Activated CD4-positive, alpha-beta T cell treated with anti-CD3 and anti-CD28 coated beads, Interleukin-2, amount 50 U/mL, for 48 hours (primary cell): ENCODE measurements around the gene ASIC2.
"Not testable (repeated sequence)": the region's sequence is repeated elsewhere in the genome, so short reads cannot be mapped to it uniquely, and the experiment has no call there.

Experiments
- DNase-seq, 2 experiments: peaks; one replicate each; pipeline ENCODE4 v3.0.0-alpha.2; 2020

Gene ASIC2

DNA sequence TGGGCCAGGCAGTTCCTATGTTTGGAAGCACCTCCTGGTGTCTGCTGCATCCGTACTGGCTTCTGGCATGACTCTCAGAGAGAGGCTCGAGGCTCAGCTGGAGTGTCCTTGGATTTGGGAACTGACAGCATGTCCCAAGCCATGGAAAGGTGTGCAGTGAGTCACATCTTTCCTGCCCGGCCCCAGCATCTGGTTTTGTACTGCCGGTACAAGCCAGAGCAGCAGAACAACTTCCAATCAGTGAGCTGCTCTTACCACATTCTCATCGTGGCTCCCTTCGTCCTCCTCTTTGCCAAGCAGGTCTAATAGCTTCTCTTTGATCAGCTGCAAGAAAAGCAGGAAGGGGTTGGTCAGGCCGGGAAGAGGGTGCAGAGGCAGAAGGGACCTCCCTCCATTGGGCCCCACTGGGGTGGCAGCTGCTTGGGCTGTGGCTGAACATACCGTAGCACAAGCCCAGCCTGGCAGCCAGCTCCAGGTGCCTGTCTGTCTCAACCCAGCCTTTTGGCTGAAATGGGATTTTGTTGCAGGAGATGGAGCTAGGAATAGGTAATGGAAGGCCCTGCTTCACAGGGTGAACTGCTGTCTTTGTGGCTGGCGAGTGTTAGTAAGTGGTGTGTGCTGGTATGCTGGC lies 277.3 kb downstream of the ASIC2 start:
- no peak for DNase-seq

- no peak for DNase-seq
Measured at GRCh38 chr17:33014751-33015150, 278.3 kb downstream of the ASIC2 start.

DNA sequence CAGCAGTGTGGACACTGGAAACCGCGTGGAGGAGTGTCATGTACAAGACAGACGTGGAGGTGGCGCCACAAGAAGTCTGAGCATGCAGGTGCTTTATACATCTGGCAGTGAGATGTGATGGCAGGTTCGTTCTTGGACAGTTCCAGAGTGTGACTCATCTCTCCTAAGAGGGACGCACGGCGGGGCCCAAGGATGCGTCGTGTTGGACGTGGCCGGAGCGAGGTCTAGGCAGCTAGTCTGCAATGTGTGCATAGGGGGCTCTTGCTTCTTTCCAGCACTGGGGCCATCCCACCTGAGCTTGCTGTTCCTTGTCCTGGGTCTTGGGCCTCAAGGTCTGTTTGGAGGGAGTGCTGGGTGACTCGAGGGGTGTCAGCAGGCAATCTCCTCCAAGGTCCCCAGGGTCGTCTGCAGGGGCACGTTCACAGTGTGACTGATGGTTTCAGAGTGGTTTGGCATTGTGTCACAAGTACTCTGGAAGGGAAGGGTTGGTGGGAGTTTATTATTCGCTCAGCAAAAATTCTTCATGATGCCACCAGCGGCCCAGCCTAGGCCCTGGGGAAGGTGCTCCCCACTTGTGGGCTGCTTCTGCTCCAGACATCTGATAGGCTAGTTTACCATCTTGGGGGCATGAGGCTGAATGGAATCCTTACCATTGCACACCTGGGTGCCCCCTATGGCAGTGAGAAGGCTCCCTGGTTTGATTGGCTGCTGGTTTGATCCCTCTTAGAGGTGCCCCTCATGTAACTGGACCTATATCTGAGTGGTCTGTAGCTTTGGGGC lies 279.3 kb downstream of the ASIC2 start:
- no peak for DNase-seq

GRCh38 chr17:33012522-33013033 lies 280.5 kb downstream of the ASIC2 start:
- DNase-seq, result no peak

- DNase-seq, result no peak
Measured at GRCh38 chr17:33009636-33010035, 283.5 kb downstream of the ASIC2 start.

DNA sequence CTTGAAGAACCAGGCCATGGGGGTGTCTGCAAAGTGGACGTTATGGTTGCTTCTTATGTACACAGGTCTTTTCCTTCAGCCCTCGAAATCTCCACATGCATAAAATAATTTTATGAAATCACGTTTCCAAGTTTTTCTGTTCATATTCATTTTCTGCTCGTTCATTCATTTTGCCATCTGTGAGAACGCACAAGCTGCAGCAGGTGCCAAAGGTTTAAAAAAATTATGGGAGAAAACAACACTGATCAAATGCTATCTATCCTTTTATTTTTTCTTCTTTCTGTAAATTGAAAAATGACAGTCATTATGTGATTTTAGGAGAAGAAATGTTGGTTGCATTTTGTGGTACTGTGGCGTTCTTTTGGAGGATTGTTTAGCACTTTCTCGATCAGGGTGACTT lies 285.9 kb downstream of the ASIC2 start:
- DNase-seq, result no peak

GRCh38 chr17:33002246-33002645 lies 290.8 kb downstream of the ASIC2 start:
- no peak for DNase-seq

DNA sequence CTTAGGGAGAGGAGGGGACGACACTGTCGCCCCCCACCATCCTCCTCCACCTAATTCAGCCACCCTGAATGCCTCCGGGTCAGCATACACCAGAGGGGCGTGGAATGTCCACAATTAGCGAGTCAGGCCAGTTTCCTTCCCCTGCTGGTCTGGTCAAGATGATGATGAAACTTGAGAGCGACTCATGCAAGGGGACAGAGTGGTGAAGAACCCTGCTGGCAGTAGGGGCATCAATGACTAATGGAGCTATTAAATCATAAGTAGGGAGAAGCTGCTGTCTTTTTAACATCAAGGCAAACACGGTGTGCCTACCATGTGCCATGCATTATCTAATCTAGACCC lies 294.2 kb downstream of the ASIC2 start:
- no peak for DNase-seq

- DNase-seq, result peak; percentile 83 to 86
Measured at GRCh38 chr17:32998111-32998886, 294.8 kb downstream of the ASIC2 start.

DNA sequence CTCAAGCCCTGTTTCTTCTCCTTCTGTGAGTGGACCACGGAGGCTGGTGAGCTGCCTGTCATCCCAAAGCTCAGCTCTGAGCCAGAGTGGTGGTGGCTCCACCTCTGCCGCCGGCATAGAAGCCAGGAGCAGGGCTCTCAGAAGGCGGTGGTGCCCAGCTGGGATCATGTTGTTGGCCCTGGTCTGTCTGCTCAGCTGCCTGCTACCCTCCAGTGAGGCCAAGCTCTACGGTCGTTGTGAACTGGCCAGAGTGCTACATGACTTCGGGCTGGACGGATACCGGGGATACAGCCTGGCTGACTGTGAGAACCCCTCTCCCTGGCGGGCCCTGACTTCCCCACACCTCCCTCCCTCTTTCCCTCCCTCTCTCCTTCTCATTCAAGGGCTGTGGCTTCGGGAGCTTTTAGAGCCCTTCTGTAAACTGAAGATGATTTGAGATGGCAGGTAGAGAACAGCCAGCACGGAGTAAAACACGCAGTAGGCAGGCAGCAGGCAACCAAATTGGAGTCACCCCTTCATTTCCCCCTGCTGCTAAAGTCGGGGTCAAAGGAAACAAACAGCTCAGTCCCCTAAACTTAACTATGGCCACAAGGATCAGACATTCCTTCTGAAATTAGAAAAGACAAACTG lies 297.6 kb downstream of the ASIC2 start:
- DNase-seq, result no peak

- no peak for DNase-seq
Measured at GRCh38 chr17:32993977-32994376, 299.1 kb downstream of the ASIC2 start.

- DNase-seq, result no peak
Measured at GRCh38 chr17:32992321-32993033, 300.6 kb downstream of the ASIC2 start.

GRCh38 chr17:32988481-32989101 lies 304.5 kb downstream of the ASIC2 start:
- DNase-seq, result no peak

DNA sequence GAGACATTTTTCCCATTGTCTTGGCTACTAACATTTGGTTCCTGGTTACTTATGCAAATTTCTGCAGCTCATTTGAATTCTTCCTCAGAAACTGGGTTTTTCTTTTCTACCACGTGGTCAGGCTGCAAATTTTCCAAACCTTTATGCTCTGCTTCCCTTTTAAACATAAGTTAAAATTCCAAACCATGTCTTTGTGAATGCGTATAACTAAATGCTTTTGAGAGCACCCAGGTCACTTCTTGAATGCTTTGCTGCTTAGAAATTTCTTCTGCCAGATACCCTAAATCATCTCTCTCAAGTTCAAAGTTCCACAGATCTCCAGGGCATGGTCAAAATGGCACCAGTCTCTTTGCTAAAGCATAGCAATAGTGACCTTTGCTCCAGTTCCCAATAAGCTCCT lies 305.2 kb downstream of the ASIC2 start:
- not testable (repeated sequence) for DNase-seq

- DNase-seq, result not testable (repeated sequence)
Measured at GRCh38 chr17:32987453-32987805, 305.7 kb downstream of the ASIC2 start.

DNA sequence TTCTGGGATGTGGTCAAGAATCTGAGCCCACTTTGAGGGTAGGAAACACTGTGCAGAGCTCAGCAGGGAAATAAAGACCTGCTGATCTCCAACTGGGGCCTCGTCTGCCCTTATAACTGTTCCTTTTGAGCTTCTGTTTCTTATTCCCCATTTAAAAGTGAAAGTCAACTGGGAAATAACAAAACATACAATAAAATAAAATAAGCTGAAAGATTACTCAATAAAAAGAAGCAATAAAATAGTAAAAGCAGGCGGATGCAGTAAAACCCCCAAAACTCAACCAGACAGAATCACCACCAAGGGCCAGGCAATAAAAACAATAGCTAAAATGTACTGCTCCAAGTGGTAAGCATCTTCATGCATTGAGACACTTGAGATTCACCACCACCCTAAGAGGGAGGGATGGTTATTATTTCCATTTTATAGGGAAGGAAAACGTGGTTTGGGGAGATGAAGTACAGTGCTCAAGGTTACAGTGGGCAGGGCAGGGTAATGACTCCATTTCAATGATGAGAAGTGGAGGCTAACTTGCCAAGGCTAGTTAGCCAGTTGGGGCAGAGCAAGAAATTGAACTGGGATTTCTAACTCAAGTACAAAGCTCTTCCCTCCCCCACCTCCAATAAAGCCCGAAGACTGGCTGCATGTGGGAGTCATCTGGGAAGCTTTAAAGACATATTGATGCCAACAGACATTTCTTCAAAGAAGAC lies 307.9 kb downstream of the ASIC2 start:
- no peak for DNase-seq

DNA sequence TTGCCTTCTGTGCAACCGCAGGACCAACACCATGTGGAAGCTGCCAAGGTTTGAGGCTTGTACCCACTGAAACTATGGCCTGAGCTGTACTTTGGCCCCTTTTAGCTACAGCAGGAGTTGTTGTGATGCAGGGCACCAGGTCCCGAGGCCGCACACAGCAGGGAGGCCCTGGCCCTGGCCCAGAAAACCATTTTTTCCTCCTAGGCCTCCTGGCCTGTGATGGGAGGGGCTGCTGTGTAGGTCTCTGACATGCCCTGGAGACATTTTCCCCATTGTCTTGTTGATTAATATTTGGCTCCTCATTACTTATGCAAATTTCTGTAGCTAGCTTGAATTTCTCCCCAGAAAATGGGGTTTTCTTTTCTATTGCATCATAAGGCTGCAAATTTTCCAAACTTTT lies 311.5 kb downstream of the ASIC2 start:
- not testable (repeated sequence) for DNase-seq

DNA sequence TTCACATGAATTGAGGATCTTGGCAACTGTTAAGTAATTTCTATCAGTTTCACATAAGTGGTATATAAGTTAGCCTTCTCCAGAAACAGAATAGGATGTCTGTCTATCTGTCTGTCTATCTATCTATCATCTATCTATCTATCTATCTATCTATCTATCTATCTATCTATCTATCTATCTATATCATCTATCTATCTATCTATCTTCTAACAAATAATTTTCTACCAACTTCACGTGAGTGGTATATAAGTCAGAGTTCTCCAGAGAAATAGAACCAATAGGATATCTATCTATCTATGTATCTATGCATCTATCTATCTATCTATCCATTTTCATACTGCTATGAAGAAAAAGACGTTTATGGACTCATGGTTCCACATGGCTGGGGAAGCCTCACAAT lies 312.9 kb downstream of the ASIC2 start:
- DNase-seq, result no peak

DNA sequence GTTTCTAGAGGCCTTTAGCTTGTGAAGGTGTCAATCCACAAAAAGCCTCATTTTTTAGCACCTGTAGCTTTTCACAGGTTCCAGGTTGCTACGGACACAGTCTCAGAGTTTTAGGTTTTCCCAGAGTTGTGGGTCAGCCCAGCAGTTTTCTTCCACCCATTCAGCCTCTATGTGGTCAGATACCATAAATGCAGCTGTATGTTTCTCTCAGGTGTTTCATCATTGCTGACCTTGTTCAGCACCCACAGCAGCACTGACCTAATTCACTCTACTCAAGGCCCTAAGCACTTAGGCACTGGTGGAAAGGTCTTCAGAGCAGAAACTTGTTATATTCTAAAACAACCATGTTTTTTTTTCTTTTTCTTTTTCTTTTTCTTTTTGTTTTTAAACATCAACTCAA lies 316.5 kb downstream of the ASIC2 start:
- no peak for DNase-seq

DNA sequence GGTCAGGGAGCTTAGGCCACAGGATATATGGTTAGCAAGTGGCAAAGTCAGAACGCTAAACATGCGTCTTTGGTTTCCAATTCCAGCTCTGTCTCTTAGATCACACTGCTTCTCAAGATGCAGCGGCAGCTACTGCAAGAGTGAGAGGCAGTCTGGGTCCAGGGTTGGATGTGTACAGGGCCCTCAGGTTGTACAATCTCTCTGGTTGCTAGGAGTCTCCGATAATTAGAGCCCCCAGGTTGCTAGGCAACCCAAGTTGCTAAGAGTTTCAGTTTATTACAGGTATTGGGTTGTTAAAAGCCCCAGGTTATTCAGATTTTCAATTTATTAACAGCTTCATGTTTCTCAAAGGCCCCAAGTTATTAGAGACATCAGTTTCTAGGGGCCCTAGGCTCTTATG lies 317.0 kb downstream of the ASIC2 start:
- DNase-seq, result no peak

GRCh38 chr17:32971171-32971570 lies 321.9 kb downstream of the ASIC2 start:
- peak; percentile 16 to 36 for DNase-seq

GRCh38 chr17:32970281-32970680 lies 322.8 kb downstream of the ASIC2 start:
- DNase-seq, result no peak
